Measurements from ENCODE around the gene ARG2.

DNA sequence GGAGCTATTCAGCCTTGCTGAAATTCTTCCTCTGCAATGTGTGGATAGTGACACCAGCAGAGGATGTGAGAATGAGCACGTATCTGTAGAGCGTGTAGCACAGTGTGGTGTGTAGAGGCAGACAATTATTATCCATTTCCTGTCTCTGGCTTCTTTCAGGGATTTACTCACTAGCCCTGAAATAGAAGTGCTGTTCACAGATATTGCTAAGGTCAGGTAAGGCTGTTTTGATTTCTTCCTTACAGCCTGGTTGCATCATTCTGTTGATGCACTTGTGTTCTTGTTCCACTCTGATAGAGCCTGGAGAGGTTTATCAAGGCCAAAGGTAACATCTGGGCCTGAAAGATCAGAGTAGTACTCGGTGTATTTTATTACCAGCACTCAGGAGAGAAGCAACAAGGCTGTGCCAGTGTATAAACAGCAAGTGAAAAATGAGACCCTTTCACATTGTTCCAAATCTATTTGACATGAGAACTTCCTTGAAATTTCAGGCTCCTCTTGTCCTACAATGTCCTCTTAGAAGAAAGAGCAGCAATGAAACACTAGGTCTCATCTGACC lies 16.7 kb downstream of the ARG2 start:
- no peak for TF ChIP-seq POLR2A (IDR thresholded peaks at IDR 0.05)
- TF ChIP-seq, protein P1, sequence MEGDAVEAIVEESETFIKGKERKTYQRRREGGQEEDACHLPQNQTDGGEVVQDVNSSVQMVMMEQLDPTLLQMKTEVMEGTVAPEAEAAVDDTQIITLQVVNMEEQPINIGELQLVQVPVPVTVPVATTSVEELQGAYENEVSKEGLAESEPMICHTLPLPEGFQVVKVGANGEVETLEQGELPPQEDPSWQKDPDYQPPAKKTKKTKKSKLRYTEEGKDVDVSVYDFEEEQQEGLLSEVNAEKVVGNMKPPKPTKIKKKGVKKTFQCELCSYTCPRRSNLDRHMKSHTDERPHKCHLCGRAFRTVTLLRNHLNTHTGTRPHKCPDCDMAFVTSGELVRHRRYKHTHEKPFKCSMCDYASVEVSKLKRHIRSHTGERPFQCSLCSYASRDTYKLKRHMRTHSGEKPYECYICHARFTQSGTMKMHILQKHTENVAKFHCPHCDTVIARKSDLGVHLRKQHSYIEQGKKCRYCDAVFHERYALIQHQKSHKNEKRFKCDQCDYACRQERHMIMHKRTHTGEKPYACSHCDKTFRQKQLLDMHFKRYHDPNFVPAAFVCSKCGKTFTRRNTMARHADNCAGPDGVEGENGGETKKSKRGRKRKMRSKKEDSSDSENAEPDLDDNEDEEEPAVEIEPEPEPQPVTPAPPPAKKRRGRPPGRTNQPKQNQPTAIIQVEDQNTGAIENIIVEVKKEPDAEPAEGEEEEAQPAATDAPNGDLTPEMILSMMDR (IDR thresholded peaks at IDR 0.05): no peak
